Body of pancreas (tissue), 4 donors: ENCODE measurements around the gene TMEM233.

Experiments used
- CTCF ChIP-seq, 7 experiments: fragments of 450-650 bp in 4 of 7; fragments of 200-600 bp in 3 of 7; sonication (generic) in 3 of 7; IDR thresholded peaks; one replicate each; pipeline ENCODE4 v1.5.1; 2016 to 2019; ENCODE audit warnings: antibody characterized with exemption in 7 of 7
- POLR2A ChIP-seq, 3 donors: fragments of 450-650 bp; IDR thresholded peaks; one replicate each; pipeline ENCODE4 v1.6.1; 2016; ENCODE audit warnings: antibody characterized with exemption in 3 of 3, mild to moderate bottlenecking in 2 of 3

- TF ChIP-seq CTCF (IDR thresholded peaks at IDR 0.05) = no peak
- TF ChIP-seq POLR2A (IDR thresholded peaks at IDR 0.05) = no peak
These were observed 21.1 kb downstream of the TMEM233 start for GRCh38 chr12:119614705-119615104.
